H1 (cell line): ENCODE data around the gene SH3BP5. TPM values are rescaled to one million over a fixed set of nuclear protein-coding genes. Genes with fewer than 3 reads are reported as not detected.

Source experiments
- CTCF ChIA-PET: fragments of 300-600 bp; sonication (Branson Sonifier 250); formaldehyde crosslinking; loops from one replicate; lab custom pipeline; 2021; ENCODE audit not compliant: partially characterized antibody; lab: Charles Lee
- POLR2A ChIA-PET: fragments of 300-600 bp; sonication (Branson Sonifier 250); formaldehyde crosslinking; loops from one replicate; lab custom pipeline; 2021; ENCODE audit warnings: inconsistent platforms; ENCODE audit not compliant: partially characterized antibody; lab: Charles Lee
- DNase-seq, 2 experiments: peaks; one replicate each; pipeline versions ENCODE4 v3.0.0 to v3.0.0-alpha.2; 2010 to 2022; ENCODE audit warnings: low spot score in 2 of 2, low read depth in 1 of 2, mixed read lengths in 1 of 2
- FAIRE-seq: peaks from 2 replicates; lab custom pipeline; 2011; peaks lifted over from hg19 to GRCh38; lab: Jason Lieb, UNC
- H2AFZ ChIP-seq: 2 replicates; pipeline ENCODE4 v1.8.1; 2012; ENCODE audit warnings: low read length, inconsistent platforms
- H2AK5ac ChIP-seq: 2 replicates; pipeline ENCODE4 v1.6.1; 2013; ENCODE audit warnings: low read depth, low read length
- H2BK120ac ChIP-seq: replicated peaks from 2 replicates; pipeline ENCODE3; 2013; ENCODE audit warnings: low read depth, low read length, inconsistent platforms
- H2BK12ac ChIP-seq: 2 replicates; pipeline ENCODE4 v1.6.1; 2013; ENCODE audit warnings: low read depth, low read length
- H2BK15ac ChIP-seq: 2 replicates; pipeline ENCODE4 v1.6.1; 2013; ENCODE audit warnings: low read length
- H2BK20ac ChIP-seq: 2 replicates; pipeline ENCODE4 v1.6.1; 2013; ENCODE audit warnings: low read length
- H2BK5ac ChIP-seq: 2 replicates; pipeline ENCODE4 v1.6.1; 2013; ENCODE audit warnings: low read depth, low read length
- H3K14ac ChIP-seq: 2 replicates; pipeline ENCODE4 v1.6.1; 2013; ENCODE audit warnings: inconsistent platforms; ENCODE audit not compliant: insufficient read length
- H3K18ac ChIP-seq: 2 replicates; pipeline ENCODE4 v1.6.1; 2013; ENCODE audit warnings: low read length; ENCODE audit errors: extremely low read depth
- H3K23ac ChIP-seq: 2 replicates; pipeline ENCODE4 v1.6.1; 2013; ENCODE audit warnings: inconsistent platforms; ENCODE audit not compliant: insufficient read length
- H3K23me2 ChIP-seq: 2 replicates; pipeline ENCODE4 v1.6.1; 2013; ENCODE audit warnings: low read depth, low read length
- H3K27ac ChIP-seq: 2 replicates; pipeline ENCODE4 v1.6.1; 2011; ENCODE audit warnings: low read depth, low read length, inconsistent platforms
- H3K27me3 ChIP-seq, 4 experiments: replicated peaks in 1 of 4; 1 replicate in 1 of 4; 2 replicates in 3 of 4; pipeline versions ENCODE4 v1.6.1 to v1.8.1; 2011 to 2013; ENCODE audit warnings: low read length in 3 of 4, mild to moderate bottlenecking in 3 of 4, inconsistent platforms in 2 of 4, mixed read lengths in 2 of 4, moderate library complexity in 1 of 4; ENCODE audit not compliant: control insufficient read depth in 3 of 4, insufficient read depth in 3 of 4; ENCODE audit errors: extremely low read depth in 1 of 4
- H3K36me3 ChIP-seq, 4 experiments: 2 replicates each; pipeline versions ENCODE4 v1.6.1 to v1.8.1; 2011 to 2013; ENCODE audit warnings: mild to moderate bottlenecking in 4 of 4, low read length in 3 of 4, moderate library complexity in 2 of 4, control low read depth in 1 of 4, inconsistent platforms in 1 of 4; ENCODE audit not compliant: insufficient read depth in 4 of 4, control insufficient read depth in 2 of 4
- H3K4ac ChIP-seq: replicated peaks from 2 replicates; pipeline ENCODE3; 2013; ENCODE audit warnings: low read length, low read depth, mixed read lengths, inconsistent platforms; ENCODE audit not compliant: insufficient read length
- H3K4me1 ChIP-seq, 4 experiments: replicated peaks in 1 of 4; 1 replicate in 1 of 4; 2 replicates in 3 of 4; pipeline versions ENCODE4 v1.6.1 to v1.8.1; 2011 to 2013; ENCODE audit warnings: low read length in 3 of 4, inconsistent platforms in 2 of 4, mixed read lengths in 1 of 4; ENCODE audit not compliant: insufficient read depth in 4 of 4, control insufficient read depth in 3 of 4
- H3K4me2 ChIP-seq, 2 experiments: 2 replicates each; pipeline versions ENCODE4 v1.6.1 to v1.8.1; 2011 to 2013; ENCODE audit warnings: low read depth in 2 of 2, low read length in 2 of 2, control low read depth in 1 of 2, inconsistent platforms in 1 of 2, mild to moderate bottlenecking in 1 of 2; ENCODE audit not compliant: insufficient read depth in 1 of 2
- H3K4me3 ChIP-seq, 4 experiments: fragments of 200-600, 300-600 bp in 1 of 4; sonication (generic), shearing (Covaris generic), sonication (Bioruptor Twin) in 1 of 4; 2 replicates each; pipeline versions ENCODE4 v1.5.1 to v1.8.1; 2011 to 2016; ENCODE audit warnings: low read length in 4 of 4, low read depth in 3 of 4, control low read depth in 2 of 4, inconsistent platforms in 2 of 4, mild to moderate bottlenecking in 2 of 4, mixed read lengths in 1 of 4, moderate library complexity in 1 of 4; ENCODE audit not compliant: insufficient read depth in 2 of 4; ENCODE audit errors: extremely low read depth in 1 of 4
- H3K56ac ChIP-seq: replicated peaks from 2 replicates; pipeline ENCODE3; 2013; ENCODE audit warnings: low read depth, mild to moderate bottlenecking, mixed read lengths, low read length, inconsistent platforms; ENCODE audit not compliant: insufficient read length
- H3K79me1 ChIP-seq: 2 replicates; pipeline ENCODE4 v1.6.1; 2013; ENCODE audit warnings: low read depth, low read length, control low read depth
- H3K79me2 ChIP-seq, 2 experiments: 2 replicates each; pipeline versions ENCODE4 v1.6.1 to v1.8.1; 2012 to 2013; ENCODE audit warnings: low read length in 2 of 2, mild to moderate bottlenecking in 2 of 2, inconsistent platforms in 1 of 2; ENCODE audit not compliant: insufficient read depth in 2 of 2, control insufficient read depth in 1 of 2
- H3K9ac ChIP-seq, 4 experiments: replicated peaks in 1 of 4; 1 replicate in 1 of 4; 2 replicates in 3 of 4; pipeline versions ENCODE4 v1.6.1 to v1.8.1; 2011 to 2013; ENCODE audit warnings: low read depth in 3 of 4, low read length in 3 of 4, control low read depth in 2 of 4, mild to moderate bottlenecking in 2 of 4, moderate library complexity in 2 of 4, inconsistent platforms in 1 of 4; ENCODE audit errors: extremely low read depth in 1 of 4
- H3K9me3 ChIP-seq, 2 experiments: 2 replicates each; pipeline versions ENCODE4 v1.6.1 to v1.8.1; 2012 to 2013; ENCODE audit warnings: mild to moderate bottlenecking in 2 of 2, moderate library complexity in 2 of 2, control low read depth in 1 of 2, inconsistent platforms in 1 of 2, low read depth in 1 of 2, low read length in 1 of 2, mixed read lengths in 1 of 2; ENCODE audit not compliant: insufficient read depth in 2 of 2
- H4K20me1 ChIP-seq, 2 experiments: replicated peaks in 1 of 2; 2 replicates each; pipeline versions ENCODE3 to v1.8.1; 2011 to 2013; ENCODE audit warnings: inconsistent platforms in 2 of 2, low read length in 2 of 2, mild to moderate bottlenecking in 1 of 2; ENCODE audit not compliant: insufficient read depth in 2 of 2, control insufficient read depth in 1 of 2
- H4K5ac ChIP-seq: 2 replicates; pipeline ENCODE4 v1.6.1; 2013; ENCODE audit warnings: low read length, low read depth, mixed read lengths, inconsistent platforms; ENCODE audit not compliant: insufficient read length
- H4K8ac ChIP-seq: 2 replicates; pipeline ENCODE4 v1.8.0; 2013; ENCODE audit warnings: mild to moderate bottlenecking, moderate library complexity, low read length, inconsistent platforms; ENCODE audit not compliant: insufficient read depth; ENCODE audit errors: extremely low read depth
- H4K91ac ChIP-seq: replicated peaks from 2 replicates; pipeline ENCODE3; 2013; ENCODE audit warnings: low read length, mixed read lengths, inconsistent platforms; ENCODE audit not compliant: insufficient read length
- BACH1 ChIP-seq: IDR thresholded peaks from 2 replicates; pipeline ENCODE4 v1.6.1; 2012; ENCODE audit warnings: low read length, improper control_type of control experiment
- FOSL1 ChIP-seq: IDR thresholded peaks from 2 replicates; pipeline ENCODE4 v1.6.1; 2011; ENCODE audit warnings: mild to moderate bottlenecking, low read depth, low read length, moderate library complexity; ENCODE audit not compliant: insufficient read depth
- GABPA ChIP-seq: IDR thresholded peaks from 2 replicates; pipeline ENCODE4 v1.6.1; 2011; ENCODE audit warnings: mild to moderate bottlenecking, low read length, moderate library complexity, borderline replicate concordance; ENCODE audit not compliant: insufficient read depth
- KDM4A ChIP-seq: IDR thresholded peaks from one replicate; pipeline ENCODE4 v1.7.1; 2012; ENCODE audit warnings: low read depth, mild to moderate bottlenecking, moderate library complexity, low read length, inconsistent platforms; ENCODE audit not compliant: severe bottlenecking
- KDM5A ChIP-seq: fragments of 200-600 bp; IDR thresholded peaks from 2 replicates; pipeline ENCODE4 v1.7.1; 2012; ENCODE audit warnings: mild to moderate bottlenecking, low read length, inconsistent platforms, mixed read lengths
- RXRA ChIP-seq: IDR thresholded peaks from 2 replicates; pipeline ENCODE4 v1.6.1; 2011; ENCODE audit warnings: low read depth, mild to moderate bottlenecking, low read length, moderate library complexity; ENCODE audit not compliant: insufficient read depth
- SIX5 ChIP-seq: IDR thresholded peaks from 2 replicates; pipeline ENCODE4 v1.6.1; 2011; ENCODE audit warnings: mild to moderate bottlenecking, low read depth, low read length
- SP4 ChIP-seq: IDR thresholded peaks from 2 replicates; pipeline ENCODE4 v1.6.1; 2012; ENCODE audit warnings: low read length, inconsistent platforms
- SUZ12 ChIP-seq: fragments of 200-600 bp; sonication (generic); IDR thresholded peaks from 2 replicates; pipeline ENCODE4 v1.6.1; 2012; ENCODE audit warnings: mild to moderate bottlenecking, inconsistent platforms, low read length, moderate library complexity, mixed read lengths
- ZNF274 ChIP-seq: IDR thresholded peaks from 2 replicates; pipeline ENCODE4 v1.7.0; 2012; ENCODE audit warnings: low read length, borderline replicate concordance; ENCODE audit errors: extremely low read depth
- WGBS, 2 experiments: shearing (Covaris generic) in 1 of 2; methylation state at CpG; one replicate each; pipeline versions ENCODE4 v1.1.6 to v1.1.7; 2013 to 2015; ENCODE audit warnings: low lambda C conversion rate in 2 of 2, mixed read lengths in 2 of 2, inconsistent platforms in 1 of 2, low coverage in 1 of 2, missing lambda C conversion rate in 1 of 2; ENCODE audit not compliant: insufficient replicate concordance in 2 of 2, insufficient coverage in 1 of 2, insufficient read length in 1 of 2; ENCODE audit errors: extremely low coverage in 1 of 2, missing lambda C conversion rate in 1 of 2; 5-methylcytosine and 5-hydroxymethylcytosine counted together
- polyA plus RNA-seq, 7 experiments: library from polyadenylated mRNA; depleted of rRNA in 3 of 7; stranded (reverse) in 5 of 7; unstranded in 2 of 7; fragments of >200 nt in 5 of 7; fragments of 200-250 nt in 2 of 7; gene quantifications; 1 replicate in 5 of 7; 2 replicates in 1 of 7; 4 replicates in 1 of 7; pipeline versions ENCODE4 v1.2.1 to v1.2.3, GENCODE V29; 2011 to 2013; ENCODE audit warnings: missing spikeins in 2 of 7, mixed read lengths in 2 of 7
- total RNA-seq: library from RNA; stranded (reverse); fragmentation: NEBNext Ultra II Directional; extraction: Animal tissue kit (Norgen Biotek cat#: 25700); gene quantifications from 2 replicates; pipeline ENCODE4 v1.2.1, GENCODE V29; 2021
- TF ChIP-seq, protein P1 (sequence below): IDR thresholded peaks from 2 replicates; pipeline ENCODE4 v1.6.1; 2012; ENCODE audit warnings: low read length, inconsistent platforms
- TF ChIP-seq, protein P2 (sequence below): IDR thresholded peaks from 2 replicates; pipeline ENCODE4 v1.6.1; 2011; ENCODE audit warnings: low read length, improper control_type of control experiment

Gene SH3BP5
- total and polyA plus RNA-seq, 2 of the 8 experiments (the other 6 are each of a cell fraction or from before 2014, with no cell fraction given): 7.1 to 9.7 TPM

DNA sequence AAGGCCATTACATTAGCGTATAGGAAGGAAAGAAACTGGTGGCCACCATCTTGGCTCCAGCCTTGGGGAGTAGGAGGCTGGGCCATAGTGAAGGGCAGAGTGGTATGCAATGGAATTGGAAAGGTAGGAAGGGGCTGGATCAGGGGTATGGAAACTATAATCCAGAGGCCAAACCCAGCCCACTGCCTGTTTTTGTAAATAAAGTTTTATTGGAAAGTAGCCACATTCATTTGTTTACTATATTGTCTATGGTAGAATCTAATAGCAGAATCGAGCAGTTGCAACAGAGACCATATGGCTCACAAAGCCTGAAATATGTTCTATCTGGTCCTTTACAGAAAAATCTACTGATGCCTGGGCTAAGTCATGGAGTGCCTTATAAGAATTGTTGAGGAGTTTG, 14.1 kb upstream of the SH3BP5 start:
- H3K23ac ChIP-seq: no peak overlapping the region
- no peak overlapping the region for H3K4ac ChIP-seq
- H3K4me1 ChIP-seq: no peaks in the 10 kb centered on the region
- H3K36me3 ChIP-seq: no peaks in the 10 kb centered on the region; a peak in 1 of 8 replicates
- H3K79me1 ChIP-seq: no peaks in the 10 kb centered on the region
- H2BK15ac ChIP-seq: no peak overlapping the region
- H3K23me2 ChIP-seq: no peaks in the 10 kb centered on the region
- no peak for FAIRE-seq
- H3K9me3 ChIP-seq: peaks cover 4 to 7% of the 10 kb centered on the region in 2 experiments; a peak in 3 of 4 replicates
- WGBS, 2 experiments: 90% methylated on average over 2 of the region's 2 CpGs; no CpG with 5 or more reads in 1 of the 2 experiments
- CTCF ChIA-PET: interaction anchor here (0.6 to 6.2 kb wide), 5 partner anchors 59 to 159 kb away, joined by 3 to 25 read pairs (median 3); no protein-coding TSS in a partner anchor
- no peak overlapping the region for H2AFZ ChIP-seq
- H3K27ac ChIP-seq: no peak overlapping the region
- H2BK120ac ChIP-seq: no peak overlapping the region
- H4K20me1 ChIP-seq: no peaks in the 10 kb centered on the region
- no peak overlapping the region for H2BK5ac ChIP-seq
- H2BK20ac ChIP-seq: no peak overlapping the region
- no peak overlapping the region for H3K14ac ChIP-seq
- no peak overlapping the region for H3K4me2 ChIP-seq
- no peak overlapping the region for H3K56ac ChIP-seq
- H3K9ac ChIP-seq: no peak overlapping the region
- H3K79me2 ChIP-seq: no peaks in the 10 kb centered on the region
- H4K91ac ChIP-seq: no peak overlapping the region
- H2BK12ac ChIP-seq: no peak overlapping the region
- no peak overlapping the region for H2AK5ac ChIP-seq
- TF ChIP-seq, protein P1, sequence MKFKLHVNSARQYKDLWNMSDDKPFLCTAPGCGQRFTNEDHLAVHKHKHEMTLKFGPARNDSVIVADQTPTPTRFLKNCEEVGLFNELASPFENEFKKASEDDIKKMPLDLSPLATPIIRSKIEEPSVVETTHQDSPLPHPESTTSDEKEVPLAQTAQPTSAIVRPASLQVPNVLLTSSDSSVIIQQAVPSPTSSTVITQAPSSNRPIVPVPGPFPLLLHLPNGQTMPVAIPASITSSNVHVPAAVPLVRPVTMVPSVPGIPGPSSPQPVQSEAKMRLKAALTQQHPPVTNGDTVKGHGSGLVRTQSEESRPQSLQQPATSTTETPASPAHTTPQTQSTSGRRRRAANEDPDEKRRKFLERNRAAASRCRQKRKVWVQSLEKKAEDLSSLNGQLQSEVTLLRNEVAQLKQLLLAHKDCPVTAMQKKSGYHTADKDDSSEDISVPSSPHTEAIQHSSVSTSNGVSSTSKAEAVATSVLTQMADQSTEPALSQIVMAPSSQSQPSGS: no peak
- TF ChIP-seq FOSL1 (no peak), ZNF274 (no peak), KDM5A (no peak), SIX5 (no peak), GABPA (no peak), RXRA (no peak), BACH1 (no peak), SUZ12 (no peak), SP4 (no peak), KDM4A (no peak)
- TF ChIP-seq, protein P2, sequence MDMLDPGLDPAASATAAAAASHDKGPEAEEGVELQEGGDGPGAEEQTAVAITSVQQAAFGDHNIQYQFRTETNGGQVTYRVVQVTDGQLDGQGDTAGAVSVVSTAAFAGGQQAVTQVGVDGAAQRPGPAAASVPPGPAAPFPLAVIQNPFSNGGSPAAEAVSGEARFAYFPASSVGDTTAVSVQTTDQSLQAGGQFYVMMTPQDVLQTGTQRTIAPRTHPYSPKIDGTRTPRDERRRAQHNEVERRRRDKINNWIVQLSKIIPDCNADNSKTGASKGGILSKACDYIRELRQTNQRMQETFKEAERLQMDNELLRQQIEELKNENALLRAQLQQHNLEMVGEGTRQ: no peak
- TF ChIP-seq, all 59 proteins: peak for 0
- POLR2A ChIA-PET: no interaction called here
- Histone ChIP-seq H4K8ac (no peak overlapping the region), H3K4me3 (no peak overlapping the region), H3K18ac (no peak overlapping the region), H3K27me3 (no peaks in the 10 kb centered on the region), H4K5ac (no peak overlapping the region)
- DNase-seq: no peak
